Measurements from ENCODE around the gene RPL22L1.

RPL22L1 gene

DNA sequence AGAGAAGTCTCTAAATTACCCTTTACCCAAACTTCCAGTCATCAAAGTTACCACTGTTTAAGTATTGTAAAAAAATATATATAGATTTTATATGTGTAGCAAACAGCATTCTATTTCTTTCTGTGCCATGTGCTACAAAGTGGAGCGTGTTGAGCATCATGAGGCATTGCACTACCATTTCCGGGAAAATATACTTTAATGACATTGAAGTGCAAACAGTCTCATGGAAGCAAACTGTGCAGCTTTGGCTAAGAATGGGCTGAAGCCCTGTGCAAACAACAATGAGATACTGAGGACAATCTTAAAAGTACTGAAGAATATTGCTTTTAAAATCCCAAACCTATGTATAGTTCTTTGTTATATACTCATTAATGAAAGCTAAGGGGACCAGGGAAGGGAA is 6.5 kb upstream of the RPL22L1 start:
- DNase-seq = no peak

DNA sequence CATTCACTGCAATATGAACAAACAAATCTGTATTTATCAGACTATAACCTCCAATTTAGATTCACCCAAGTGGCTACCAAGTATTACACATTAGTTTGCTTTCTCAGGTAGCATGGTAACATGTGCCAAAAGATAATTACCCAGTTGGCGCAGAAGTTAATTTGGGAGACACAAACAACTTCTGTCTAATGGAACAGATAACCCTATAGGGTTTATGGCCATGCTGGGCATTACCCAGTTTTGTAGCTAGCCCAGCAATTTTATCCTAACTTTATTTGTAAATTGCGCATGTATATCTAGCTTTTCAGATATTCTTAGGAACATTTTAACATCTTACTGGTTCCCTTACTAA is 780 bp downstream of the RPL22L1 start:
- DNase-seq = no peak

- DNase-seq = no peak
Observed at GRCh38 chr3:170868577-170869238, 1.3 kb downstream of the RPL22L1 start.

DNA sequence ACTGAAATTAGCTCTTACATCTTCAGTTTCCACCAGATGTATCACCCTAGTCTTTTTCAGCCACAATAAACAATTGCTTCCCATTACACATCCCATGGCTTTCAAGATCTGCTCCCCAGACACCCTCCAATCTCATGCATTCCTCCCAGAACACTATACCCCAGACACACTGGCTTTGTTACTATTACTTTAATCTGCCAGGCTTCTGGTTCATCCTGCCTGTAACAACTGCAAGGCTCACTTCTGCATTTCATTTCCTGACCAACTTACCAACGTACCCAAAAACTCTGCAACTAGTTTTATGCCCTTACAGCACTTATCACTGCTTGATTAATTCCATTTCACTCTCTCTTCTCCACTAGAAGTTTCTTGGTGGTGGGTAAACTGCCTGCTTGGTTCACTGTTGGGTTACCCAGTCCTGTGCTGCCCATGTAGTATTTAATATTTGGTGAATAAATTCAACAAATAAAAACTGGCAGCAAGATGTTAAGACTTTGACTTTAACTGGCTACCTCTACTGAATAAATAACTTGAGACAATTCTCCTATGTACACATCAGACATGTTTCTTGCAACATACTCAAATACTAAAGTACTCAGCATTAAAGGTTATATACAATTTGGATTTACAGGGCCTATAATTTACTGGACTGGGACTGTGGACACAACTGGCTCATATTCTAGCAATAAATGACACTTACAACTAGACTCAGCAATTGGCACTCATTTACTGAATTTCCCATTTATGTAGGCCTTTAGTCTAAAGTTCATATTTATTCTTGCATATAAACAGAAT is 2.7 kb downstream of the RPL22L1 start:
- DNase-seq = no peak

DNA sequence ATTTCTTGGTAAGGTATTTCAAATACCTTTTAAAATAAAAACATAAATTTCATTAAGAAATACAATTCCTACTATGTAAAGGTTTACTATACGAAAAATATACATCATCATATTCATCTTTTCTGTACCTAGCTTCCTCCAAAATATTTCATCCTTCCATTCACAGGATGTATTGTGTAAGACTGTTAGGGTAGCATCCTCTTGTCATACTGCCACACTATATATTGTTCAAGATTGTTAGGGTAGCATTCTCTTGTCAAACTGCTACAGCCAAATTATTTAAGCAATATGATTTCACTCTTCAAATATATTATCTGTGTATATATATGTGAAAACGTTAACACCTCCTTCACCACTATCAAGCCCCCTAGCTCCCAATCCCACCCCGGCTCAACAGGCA is 3.5 kb downstream of the RPL22L1 start:
- DNase-seq = no peak

DNA sequence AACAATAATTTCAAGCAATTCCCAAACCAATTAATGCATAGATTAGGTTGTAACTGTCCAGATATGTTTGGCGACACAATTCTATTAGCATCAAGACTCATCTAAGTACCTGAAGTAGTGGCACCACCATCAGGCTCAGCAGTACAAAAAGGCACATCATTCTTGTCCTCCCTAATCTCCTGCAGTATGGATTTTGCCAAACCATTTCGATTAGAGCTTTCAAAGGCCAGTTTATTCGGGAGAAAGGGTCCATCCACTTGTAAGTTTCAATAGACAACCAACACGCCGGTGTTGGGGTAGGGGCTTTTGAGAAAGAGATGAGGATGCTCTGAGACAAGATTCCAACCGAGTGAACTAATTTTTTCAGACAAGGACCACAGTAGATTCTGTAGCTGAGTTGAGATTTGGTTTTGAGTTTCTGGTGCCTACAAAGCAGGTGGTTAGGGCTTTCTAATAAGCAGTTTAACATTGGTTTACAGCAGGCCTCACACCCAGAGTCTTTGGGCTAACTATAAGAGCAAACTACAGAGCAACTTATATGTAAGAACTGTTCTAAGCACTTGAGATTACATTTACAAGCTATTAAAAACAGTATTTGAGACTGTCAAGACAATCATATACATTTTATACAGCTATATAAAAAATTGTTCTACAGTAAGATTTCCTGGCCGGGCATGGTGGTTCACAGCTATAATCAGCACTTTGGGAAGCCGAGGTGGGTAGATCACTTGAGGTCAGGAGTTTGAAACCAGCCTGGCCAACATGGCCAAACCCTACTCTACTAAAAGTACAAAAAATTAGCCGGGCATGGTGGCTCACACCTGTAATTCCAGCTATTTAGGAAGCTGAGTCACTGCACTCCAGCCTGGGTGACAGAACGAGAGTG is 4.5 kb downstream of the RPL22L1 start:
- no peak for DNase-seq

GRCh38 chr3:170864525-170865208 is 5.3 kb downstream of the RPL22L1 start:
- DNase-seq = no peak

DNA sequence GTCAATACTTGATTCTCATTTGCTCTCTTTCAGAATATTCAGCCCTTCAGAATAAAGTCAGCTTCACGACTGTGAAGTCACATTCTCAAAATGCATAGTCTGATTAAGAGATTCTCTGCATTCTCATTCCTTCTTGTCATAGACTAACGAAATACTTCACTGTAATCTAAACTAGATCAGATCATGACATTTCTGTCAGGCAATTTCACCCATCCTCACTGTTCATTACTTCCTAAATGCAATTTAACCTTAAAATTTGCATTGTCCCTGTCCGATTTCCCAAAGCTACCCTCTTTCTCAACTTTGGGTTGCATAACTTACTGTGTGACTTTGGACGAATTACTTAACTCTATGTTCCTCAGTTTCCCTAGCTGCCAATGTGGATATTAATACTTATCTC is 6.2 kb downstream of the RPL22L1 start:
- no peak for DNase-seq

DNA sequence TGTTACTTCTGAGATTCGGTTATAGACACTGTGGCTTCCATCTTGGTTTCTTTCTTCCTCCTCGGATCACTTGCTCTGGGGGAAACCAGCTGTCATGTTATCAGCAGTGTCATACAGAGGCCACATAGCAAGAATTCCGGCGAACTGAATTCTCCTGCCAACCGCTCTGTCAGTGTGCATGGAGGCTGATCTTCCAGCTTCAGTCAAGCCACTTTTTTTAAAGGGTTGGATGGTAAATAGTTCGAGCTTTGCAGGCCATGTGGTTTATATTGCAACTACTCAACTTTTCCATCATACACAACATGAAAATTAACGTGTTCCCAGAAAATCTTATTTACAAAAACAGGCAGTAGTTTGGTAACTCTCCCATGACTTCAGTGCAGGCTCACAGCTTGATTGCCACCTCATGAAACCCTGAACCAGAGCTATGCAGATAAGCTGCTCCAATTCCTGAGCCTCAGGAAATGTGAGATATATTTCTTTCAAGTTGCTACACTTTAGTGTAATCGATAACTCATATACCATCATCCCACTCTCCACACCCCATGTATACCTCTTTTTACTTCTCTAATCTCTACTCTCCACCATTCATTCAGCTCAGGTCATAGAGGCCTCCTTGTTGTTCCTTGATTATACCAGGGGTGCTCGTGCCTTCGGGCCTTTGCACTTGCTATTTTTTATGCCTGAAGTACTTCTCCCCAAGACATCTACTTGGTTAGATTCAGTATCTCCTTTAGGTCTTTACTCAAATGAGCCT is 7.2 kb downstream of the RPL22L1 start:
- no peak for DNase-seq

- no peak for DNase-seq
Observed at GRCh38 chr3:170858599-170858998, 11.4 kb downstream of the RPL22L1 start.

DNA sequence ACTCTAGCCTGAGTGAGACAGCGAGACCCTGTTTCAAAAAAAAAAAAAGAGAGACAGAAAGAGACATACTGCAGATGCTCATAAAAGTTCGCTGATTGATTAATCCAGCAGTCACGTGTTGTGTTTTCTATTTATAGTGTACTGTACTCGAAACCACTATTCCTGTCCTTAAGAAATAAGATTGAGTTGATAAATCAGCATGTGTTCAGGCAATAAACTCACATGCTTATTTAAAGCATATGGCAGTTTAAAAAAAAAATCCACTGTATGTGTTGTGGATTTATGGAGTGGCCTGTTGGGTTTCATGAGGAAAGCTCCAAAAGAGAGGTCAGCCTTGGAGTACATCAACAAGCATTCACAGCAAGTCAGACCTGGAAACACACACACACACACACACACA is 17.7 kb downstream of the RPL22L1 start:
- DNase-seq = no peak

DNA sequence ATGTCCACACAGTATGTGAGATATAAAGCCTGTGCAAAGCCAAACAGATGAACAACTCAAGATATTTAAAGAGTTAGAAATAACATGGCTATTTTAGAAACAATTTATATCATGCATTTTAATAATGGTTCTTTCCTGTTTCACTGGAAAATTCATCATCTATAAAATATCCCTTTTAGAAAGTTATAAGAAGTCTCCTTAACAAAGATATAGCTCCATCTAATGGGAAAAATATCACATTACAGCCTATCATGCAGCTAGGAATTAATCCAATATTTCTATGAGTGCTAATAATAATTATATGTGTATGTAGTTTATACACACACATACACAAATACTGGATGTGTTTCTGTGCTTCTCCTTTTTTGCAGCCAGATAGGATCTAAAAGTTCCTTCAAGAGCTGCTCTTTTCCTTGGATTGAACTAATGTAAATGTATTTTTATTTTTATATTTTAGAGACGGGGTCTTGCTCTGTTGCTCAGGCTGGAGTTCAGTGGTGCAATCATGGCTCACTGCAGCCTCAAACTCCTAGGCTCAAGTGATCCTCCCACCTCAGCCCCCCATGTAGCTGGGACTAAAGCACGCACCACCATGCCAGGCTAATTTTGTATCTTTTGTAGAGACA is 21.6 kb downstream of the RPL22L1 start:
- DNase-seq = no peak

- DNase-seq = no peak
Observed at GRCh38 chr3:170844377-170844776, 25.6 kb downstream of the RPL22L1 start.

GRCh38 chr3:170840291-170840859 is 29.6 kb downstream of the RPL22L1 start:
- no peak for DNase-seq

- DNase-seq = no peak
Observed at GRCh38 chr3:170839518-170840100, 30.4 kb downstream of the RPL22L1 start.

DNA sequence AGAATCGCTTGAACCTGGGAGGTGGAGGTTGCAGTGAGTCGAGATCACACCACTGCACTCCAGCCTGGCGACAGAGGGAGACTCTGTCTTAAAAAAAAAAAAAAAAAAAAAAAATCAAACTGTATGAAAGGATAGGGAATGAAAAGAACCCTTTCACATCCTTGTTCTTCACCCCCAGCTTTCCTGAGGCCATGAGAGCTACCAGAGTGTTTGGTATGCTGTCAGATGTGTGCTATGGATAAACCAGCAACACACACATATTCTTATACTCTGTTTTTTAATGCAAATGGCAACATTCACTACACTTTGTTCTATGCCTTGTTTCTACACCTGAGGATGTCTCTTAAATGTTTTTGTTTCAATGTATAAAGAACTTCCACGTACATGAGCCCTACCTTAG is 33.5 kb downstream of the RPL22L1 start:
- DNase-seq = no peak

- no peak for DNase-seq
Observed at GRCh38 chr3:170835336-170835735, 34.7 kb downstream of the RPL22L1 start.

- DNase-seq = no peak
Observed at GRCh38 chr3:170830580-170830979, 39.4 kb downstream of the RPL22L1 start.

GRCh38 chr3:170829546-170830272 is 40.3 kb downstream of the RPL22L1 start:
- DNase-seq = no peak

- DNase-seq = no peak
Observed at GRCh38 chr3:170826047-170826446, 43.9 kb downstream of the RPL22L1 start.
